Liver (tissue), 3 donors: ENCODE results near the gene KLF5.

Experiments used
- EGR1 ChIP-seq, 2 donors: IDR thresholded peaks; 2 replicates each; pipeline ENCODE4 v1.6.1; 2016 to 2018; ENCODE audit warnings: antibody characterized with exemption in 2 of 2, low read depth in 2 of 2
- FOXA1 ChIP-seq: IDR thresholded peaks from 2 replicates; pipeline ENCODE4 v1.6.1; 2016; ENCODE audit warnings: antibody characterized with exemption
- JUND ChIP-seq, 2 donors: IDR thresholded peaks; 2 replicates each; pipeline ENCODE4 v1.6.1; 2016; ENCODE audit warnings: antibody characterized with exemption in 2 of 2
- TAF1 ChIP-seq: conservative IDR thresholded peaks from 2 replicates; pipeline ENCODE4 v1.6.1; 2016; ENCODE audit warnings: antibody characterized with exemption, mild to moderate bottlenecking
- TF ChIP-seq, protein P1 (sequence below): fragments of 150-350 bp; IDR thresholded peaks from 2 replicates; pipeline ENCODE4 v1.5.1; 2017; ENCODE audit warnings: improper control_type of control experiment, low read depth, low read length; ENCODE audit not compliant: missing input control
- TF ChIP-seq, protein P2 (sequence below): IDR thresholded peaks from 2 replicates; pipeline ENCODE4 v1.6.1; 2016; ENCODE audit warnings: antibody characterized with exemption
- donor health status: healthy.
- donor health status: healthy.

DNA sequence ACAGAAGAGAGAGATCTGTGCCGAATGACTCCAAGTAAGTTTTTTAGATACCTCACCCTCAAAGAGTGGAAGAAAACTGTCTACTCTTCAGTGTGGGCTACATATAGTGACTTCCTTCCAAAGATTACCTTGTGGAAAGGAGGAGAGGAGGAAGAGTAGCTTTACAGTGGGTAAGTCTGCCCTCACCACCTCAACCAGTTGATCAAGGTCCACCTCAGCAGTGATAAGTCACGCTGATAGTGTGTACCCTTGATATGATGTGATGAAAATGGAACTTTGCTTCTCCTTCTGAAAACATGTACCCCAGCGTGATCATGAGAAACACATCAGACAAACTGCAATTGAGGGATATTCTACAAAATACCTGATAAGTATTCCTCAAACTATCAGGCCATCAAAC lies 20.6 kb downstream of the KLF5 start:
- TF ChIP-seq, protein P1, sequence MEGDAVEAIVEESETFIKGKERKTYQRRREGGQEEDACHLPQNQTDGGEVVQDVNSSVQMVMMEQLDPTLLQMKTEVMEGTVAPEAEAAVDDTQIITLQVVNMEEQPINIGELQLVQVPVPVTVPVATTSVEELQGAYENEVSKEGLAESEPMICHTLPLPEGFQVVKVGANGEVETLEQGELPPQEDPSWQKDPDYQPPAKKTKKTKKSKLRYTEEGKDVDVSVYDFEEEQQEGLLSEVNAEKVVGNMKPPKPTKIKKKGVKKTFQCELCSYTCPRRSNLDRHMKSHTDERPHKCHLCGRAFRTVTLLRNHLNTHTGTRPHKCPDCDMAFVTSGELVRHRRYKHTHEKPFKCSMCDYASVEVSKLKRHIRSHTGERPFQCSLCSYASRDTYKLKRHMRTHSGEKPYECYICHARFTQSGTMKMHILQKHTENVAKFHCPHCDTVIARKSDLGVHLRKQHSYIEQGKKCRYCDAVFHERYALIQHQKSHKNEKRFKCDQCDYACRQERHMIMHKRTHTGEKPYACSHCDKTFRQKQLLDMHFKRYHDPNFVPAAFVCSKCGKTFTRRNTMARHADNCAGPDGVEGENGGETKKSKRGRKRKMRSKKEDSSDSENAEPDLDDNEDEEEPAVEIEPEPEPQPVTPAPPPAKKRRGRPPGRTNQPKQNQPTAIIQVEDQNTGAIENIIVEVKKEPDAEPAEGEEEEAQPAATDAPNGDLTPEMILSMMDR = no peak
- TF ChIP-seq JUND (IDR thresholded peaks at IDR 0.05) (no peak), FOXA1 (no peak), TAF1 (no peak), EGR1 (IDR thresholded peaks at IDR 0.05; ENCODE audit: low read depth in 2 of 2) (no peak)
- TF ChIP-seq, protein P2, sequence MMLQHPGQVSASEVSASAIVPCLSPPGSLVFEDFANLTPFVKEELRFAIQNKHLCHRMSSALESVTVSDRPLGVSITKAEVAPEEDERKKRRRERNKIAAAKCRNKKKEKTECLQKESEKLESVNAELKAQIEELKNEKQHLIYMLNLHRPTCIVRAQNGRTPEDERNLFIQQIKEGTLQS = no peak
